ENCODE data around the gene GHITM. TPM values are rescaled to one million over a fixed set of nuclear protein-coding genes. Genes with fewer than 3 reads are reported as not detected.
"Not testable (repeated sequence)": the region's sequence is repeated elsewhere in the genome, so short reads cannot be mapped to it uniquely, and the experiment has no call there.

The GHITM gene
- total and polyA plus RNA-seq, 7 experiments from 2014 or later, result 61.5 to 312 (median 78.7) TPM

DNA sequence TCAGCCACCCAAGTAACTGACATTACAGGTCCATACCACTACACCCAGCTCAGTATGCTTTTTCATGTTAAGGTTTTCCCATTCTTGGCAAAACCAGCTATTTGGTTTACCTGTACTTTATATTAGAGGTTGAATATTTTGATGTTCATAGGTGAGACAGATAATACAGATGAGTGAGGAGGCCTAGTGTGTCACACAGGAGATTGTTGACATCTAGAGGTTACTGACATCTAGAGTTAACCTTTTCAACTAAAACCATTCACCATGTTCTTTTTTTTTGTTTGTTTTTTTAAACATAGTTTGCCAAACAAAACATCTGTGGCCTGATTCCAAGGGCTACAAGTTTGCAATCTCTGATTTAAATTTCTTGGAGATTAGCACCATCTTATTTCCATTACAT, 8.0 kb downstream of the GHITM start:
- H3K9me3 ChIP-seq (ENCODE audit: control insufficient read depth in 2 of 3, low read length in 3 of 3), result no peaks in the 10 kb centered on the region
- H3K27me3 ChIP-seq (ENCODE audit: control insufficient read depth in 2 of 2, insufficient read depth in 2 of 2, low read length in 2 of 2), result no peaks in the 10 kb centered on the region
- intact Hi-C loops (cut with micrococcal nuclease), result loop anchor here in 1 of 2 donors (5.0 kb wide), 2 partner anchors 45 to 390 kb away; partner anchors contain the start of gene CDHR1
- peak overlapping the region in 4 of 9 donors; percentile 2 to 63 (median 52) for H3K27ac Mint-ChIP-seq
- peak overlapping the region; percentile 40 for H3K27ac ChIP-seq (ENCODE audit: low read depth, low read length)
- H3K36me3 ChIP-seq (ENCODE audit: control insufficient read depth in 2 of 3, insufficient read depth in 3 of 3, low read length in 3 of 3), result peaks cover 47 to 84% (median 57%) of the 10 kb centered on the region in 3 experiments
- ATAC-seq (no peak), DNase-seq (no peak)
- H3K9me3 Mint-ChIP-seq, result no peaks in the 10 kb centered on the region
- H3K36me3 Mint-ChIP-seq, result peaks cover 8 to 49% (median 30%) of the 10 kb centered on the region in 5 donors
- H3K4me3 ChIP-seq (ENCODE audit: low read length), result no peak overlapping the region
- no peaks in the 10 kb centered on the region for H3K27me3 Mint-ChIP-seq
- H3K4me3 Mint-ChIP-seq, result no peak overlapping the region
- ChIA-PET CTCF (interaction anchor here (0.7 to 3.7 kb wide), 13 partner anchors 8 to 389 kb away, joined by 3 to 51 read pairs (median 4); partner anchors contain the start of gene GHITM), POLR2A (interaction anchor here (0.6 to 2.6 kb wide), 3 partner anchors 8 to 30 kb away, joined by 3 to 14 read pairs (median 4); partner anchors contain the start of gene GHITM)
- no peaks in the 10 kb centered on the region for H3K4me1 ChIP-seq (ENCODE audit: control insufficient read depth in 2 of 2, insufficient read depth in 2 of 2, low read length in 2 of 2)
- H3K4me1 Mint-ChIP-seq, result peaks cover 0 to 36% (median 26%) of the 10 kb centered on the region in 7 donors

DNA sequence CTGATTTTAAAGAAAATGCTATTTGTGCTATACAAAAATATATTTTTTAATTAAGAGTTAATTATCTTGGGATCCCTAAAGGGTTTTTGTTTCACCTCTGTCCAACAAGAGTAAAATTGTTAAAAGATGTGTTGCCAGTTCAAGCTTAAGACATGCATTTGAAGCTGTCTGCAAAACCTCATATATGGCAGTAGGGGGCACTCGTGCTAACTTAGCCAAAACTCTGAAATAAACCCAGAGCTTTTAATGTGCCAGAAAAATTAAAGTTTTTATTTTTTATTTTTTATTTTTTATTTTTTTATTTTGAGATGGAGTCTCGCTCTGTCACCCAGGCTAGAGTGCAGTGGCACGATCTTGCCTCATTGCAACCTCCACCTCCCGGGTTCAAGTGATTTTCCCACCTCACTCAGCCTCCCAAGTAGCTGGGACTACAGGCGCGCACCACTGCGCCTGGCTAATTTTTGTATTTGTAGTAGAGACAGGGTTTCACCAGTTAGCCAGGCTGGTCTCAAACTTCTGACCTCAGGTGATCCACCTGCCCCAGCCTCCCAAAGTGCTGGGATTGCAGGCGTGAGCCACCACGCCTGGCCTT, 8.8 kb downstream of the GHITM start:
- H3K27me3 ChIP-seq (ENCODE audit: control insufficient read depth in 2 of 2, insufficient read depth in 2 of 2, low read length in 2 of 2); H3K9me3 ChIP-seq (ENCODE audit: control insufficient read depth in 2 of 3, low read length in 3 of 3); H3K4me3 ChIP-seq (ENCODE audit: low read length); H3K9me3 Mint-ChIP-seq; H3K27me3 Mint-ChIP-seq; H3K4me1 ChIP-seq (ENCODE audit: control insufficient read depth in 2 of 2, insufficient read depth in 2 of 2, low read length in 2 of 2); H3K27ac ChIP-seq (ENCODE audit: low read depth, low read length); H3K4me3 Mint-ChIP-seq: not testable (repeated sequence)
- intact Hi-C loops (cut with micrococcal nuclease), result loop anchor here (1.0 to 5.0 kb wide), 6 partner anchors 9 to 389 kb away; partner anchors contain the start of genes GHITM (in 2 of the 2) and CDHR1 (in 1 of the 2)
- ChIA-PET CTCF (interaction anchor here (0.6 to 3.7 kb wide), 15 partner anchors 9 to 389 kb away, joined by 3 to 51 read pairs (median 3); partner anchors contain the start of genes CDHR1 and GHITM), POLR2A (interaction anchor here (0.7 to 2.6 kb wide), 2 partner anchors 9 to 29 kb away, joined by 4 to 14 read pairs; partner anchors contain the start of gene GHITM)
- ATAC-seq, result peak; percentile 91
- H3K36me3 ChIP-seq (ENCODE audit: control insufficient read depth in 2 of 3, insufficient read depth in 3 of 3, low read length in 3 of 3), result peaks cover 47 to 78% (median 55%) of the 10 kb centered on the region in 3 experiments
- Mint-ChIP-seq H3K36me3 (peaks cover 12 to 51% (median 30%) of the 10 kb centered on the region in 5 donors), H3K27ac (peak overlapping the region in 1 of 9 donors; percentile 52), H3K4me1 (peaks cover 0 to 31% (median 22%) of the 10 kb centered on the region in 7 donors)
- peak in 7 of 9 donors; percentile 19 to 50 (median 38) for DNase-seq

DNA sequence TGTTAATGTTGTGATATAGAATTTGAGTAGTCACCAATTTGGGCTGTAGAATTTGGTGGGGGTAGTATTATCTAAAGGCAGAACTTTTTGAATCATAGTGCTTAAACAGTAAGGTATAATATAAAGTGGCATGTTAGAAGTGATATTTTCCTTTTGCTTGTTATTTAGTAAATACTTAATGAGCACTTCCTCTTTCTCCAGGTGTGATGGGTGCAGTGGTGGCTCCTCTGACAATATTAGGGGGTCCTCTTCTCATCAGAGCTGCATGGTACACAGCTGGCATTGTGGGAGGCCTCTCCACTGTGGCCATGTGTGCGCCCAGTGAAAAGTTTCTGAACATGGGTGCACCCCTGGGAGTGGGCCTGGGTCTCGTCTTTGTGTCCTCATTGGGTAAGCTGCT, 10.5 kb downstream of the GHITM start:
- ATAC-seq, result no peak

DNA sequence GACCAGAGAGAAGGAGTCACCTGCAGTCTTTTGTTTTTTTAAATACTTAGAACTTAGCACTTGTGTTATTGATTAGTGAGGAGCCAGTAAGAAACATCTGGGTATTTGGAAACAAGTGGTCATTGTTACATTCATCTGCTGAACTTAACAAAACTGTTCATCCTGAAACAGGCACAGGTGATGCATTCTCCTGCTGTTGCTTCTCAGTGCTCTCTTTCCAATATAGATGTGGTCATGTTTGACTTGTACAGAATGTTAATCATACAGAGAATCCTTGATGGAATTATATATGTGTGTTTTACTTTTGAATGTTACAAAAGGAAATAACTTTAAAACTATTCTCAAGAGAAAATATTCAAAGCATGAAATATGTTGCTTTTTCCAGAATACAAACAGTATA, 13.5 kb downstream of the GHITM start:
- no peaks in the 10 kb centered on the region for H3K4me1 ChIP-seq (ENCODE audit: control insufficient read depth in 2 of 2, insufficient read depth in 2 of 2, low read length in 2 of 2)
- H3K27ac ChIP-seq (ENCODE audit: low read depth, low read length), result no peak overlapping the region
- H3K36me3 ChIP-seq (ENCODE audit: control insufficient read depth in 2 of 3, insufficient read depth in 3 of 3, low read length in 3 of 3), result peaks cover 29 to 50% (median 34%) of the 10 kb centered on the region in 3 experiments
- Mint-ChIP-seq H3K27me3 (no peaks in the 10 kb centered on the region), H3K27ac (peak overlapping the region in 2 of 9 donors; percentile 48 to 54), H3K4me3 (no peak overlapping the region), H3K9me3 (no peaks in the 10 kb centered on the region), H3K4me1 (peaks cover 0 to 15% (median 11%) of the 10 kb centered on the region in 7 donors), H3K36me3 (peaks cover 7 to 40% (median 10%) of the 10 kb centered on the region in 5 donors)
- no peak for ATAC-seq
- H3K27me3 ChIP-seq (ENCODE audit: control insufficient read depth in 2 of 2, insufficient read depth in 2 of 2, low read length in 2 of 2), result no peaks in the 10 kb centered on the region
- no peak overlapping the region for H3K4me3 ChIP-seq (ENCODE audit: low read length)
- no peaks in the 10 kb centered on the region for H3K9me3 ChIP-seq (ENCODE audit: control insufficient read depth in 2 of 3, low read length in 3 of 3)
- intact Hi-C loops (cut with micrococcal nuclease), result no loop called here
- ChIA-PET POLR2A (no interaction called here), CTCF (no interaction called here)
- DNase-seq, result no peak

More for the DNA sequence above, 10.5 kb downstream of the GHITM start:
- H3K27me3 Mint-ChIP-seq, result no peaks in the 10 kb centered on the region
- no peaks in the 10 kb centered on the region for H3K27me3 ChIP-seq (ENCODE audit: control insufficient read depth in 2 of 2, insufficient read depth in 2 of 2, low read length in 2 of 2)
- H3K9me3 Mint-ChIP-seq, result no peaks in the 10 kb centered on the region
- no peak overlapping the region for H3K27ac ChIP-seq (ENCODE audit: low read depth, low read length)
- no peak for DNase-seq
- H3K4me3 ChIP-seq (ENCODE audit: low read length), result no peak overlapping the region
- intact Hi-C loops (cut with micrococcal nuclease), result loop anchor here (2.0 to 5.0 kb wide), 3 partner anchors 42 to 387 kb away; partner anchors contain the start of gene CDHR1 (in 1 of the 2)
- ChIA-PET POLR2A (interaction anchor here (0.7 kb wide), 1 partner anchor 11 kb away, joined by 4 read pairs; the partner anchor contains the start of gene GHITM), CTCF (interaction anchor here (0.6 to 3.7 kb wide), 6 partner anchors 12 to 387 kb away, joined by 3 to 51 read pairs (median 3); no protein-coding TSS in a partner anchor)
- H3K36me3 Mint-ChIP-seq, result peaks cover 12 to 47% (median 26%) of the 10 kb centered on the region in 5 donors
- no peak overlapping the region for H3K4me3 Mint-ChIP-seq
- peaks cover 0 to 24% (median 13%) of the 10 kb centered on the region in 7 donors for H3K4me1 Mint-ChIP-seq
- peak overlapping the region in 4 of 9 donors; percentile 41 to 76 (median 44) for H3K27ac Mint-ChIP-seq
- no peaks in the 10 kb centered on the region for H3K9me3 ChIP-seq (ENCODE audit: control insufficient read depth in 2 of 3, low read length in 3 of 3)
- H3K36me3 ChIP-seq (ENCODE audit: control insufficient read depth in 2 of 3, insufficient read depth in 3 of 3, low read length in 3 of 3), result peaks cover 35 to 68% (median 50%) of the 10 kb centered on the region in 3 experiments
- H3K4me1 ChIP-seq (ENCODE audit: control insufficient read depth in 2 of 2, insufficient read depth in 2 of 2, low read length in 2 of 2), result no peaks in the 10 kb centered on the region

DNA sequence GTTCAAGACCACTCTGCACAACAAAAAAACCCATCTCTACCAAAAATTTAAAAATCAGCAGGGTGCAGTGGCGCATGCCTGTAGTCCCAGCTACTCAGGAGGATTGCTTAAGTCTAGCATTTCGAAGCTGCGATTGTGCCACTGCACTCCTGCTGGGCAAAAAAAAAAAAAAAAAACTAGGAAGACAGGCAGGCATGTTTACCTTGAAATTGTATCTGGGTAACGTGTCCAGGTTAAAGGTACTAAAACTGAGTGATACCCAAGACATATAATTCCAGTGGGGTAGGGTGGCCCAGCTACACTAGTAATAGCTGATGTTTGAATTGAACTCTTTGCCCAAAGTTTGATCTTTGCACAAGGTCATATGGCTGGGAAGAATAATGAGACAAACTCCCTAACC, 16.2 kb downstream of the GHITM start:
- H3K27ac Mint-ChIP-seq, result peak overlapping the region in 1 of 9 donors; percentile 32
- peaks cover 14 to 30% (median 16%) of the 10 kb centered on the region in 3 experiments for H3K36me3 ChIP-seq (ENCODE audit: control insufficient read depth in 2 of 3, insufficient read depth in 3 of 3, low read length in 3 of 3)
- ChIA-PET POLR2A (no interaction called here), CTCF (no interaction called here)
- no peaks in the 10 kb centered on the region for H3K27me3 ChIP-seq (ENCODE audit: control insufficient read depth in 2 of 2, insufficient read depth in 2 of 2, low read length in 2 of 2)
- no peak overlapping the region for H3K27ac ChIP-seq (ENCODE audit: low read depth, low read length)
- H3K36me3 Mint-ChIP-seq, result peaks cover 0 to 24% (median 8%) of the 10 kb centered on the region in 5 donors
- no peaks in the 10 kb centered on the region for H3K9me3 Mint-ChIP-seq
- DNase-seq, result no peak
- intact Hi-C loops (cut with micrococcal nuclease), result no loop called here
- ATAC-seq, result no peak
- peaks cover 0 to 3% (median 0%) of the 10 kb centered on the region in 5 donors for H3K27me3 Mint-ChIP-seq
- no peaks in the 10 kb centered on the region for H3K9me3 ChIP-seq (ENCODE audit: control insufficient read depth in 2 of 3, low read length in 3 of 3)
- no peak overlapping the region for H3K4me3 Mint-ChIP-seq
- H3K4me1 Mint-ChIP-seq, result peaks cover 4 to 22% (median 13%) of the 10 kb centered on the region in 7 donors
- no peak overlapping the region for H3K4me3 ChIP-seq (ENCODE audit: low read length)
- no peaks in the 10 kb centered on the region for H3K4me1 ChIP-seq (ENCODE audit: control insufficient read depth in 2 of 2, insufficient read depth in 2 of 2, low read length in 2 of 2)

DNA sequence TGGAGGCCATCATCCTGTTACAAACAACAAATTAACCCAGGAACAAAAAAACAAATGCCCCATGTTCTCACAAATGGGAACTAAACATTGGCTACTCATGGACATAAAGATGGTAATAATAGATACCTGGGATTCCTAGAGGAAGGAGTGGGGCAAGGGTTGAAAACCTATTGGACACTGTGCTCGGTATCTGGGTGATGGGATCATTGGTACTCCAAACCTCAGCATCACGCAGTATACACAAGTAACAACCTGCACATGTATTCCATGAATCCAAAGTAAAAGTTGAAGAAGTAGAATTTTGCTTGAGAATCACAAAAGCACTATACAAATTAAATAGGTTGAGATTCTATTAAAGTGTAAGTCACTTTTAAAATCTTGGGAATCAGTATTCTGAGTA, 16.7 kb downstream of the GHITM start:
- DNase-seq (no peak), ATAC-seq (no peak)
- Mint-ChIP-seq H3K4me1 (peaks cover 4 to 19% (median 13%) of the 10 kb centered on the region in 7 donors), H3K9me3 (no peaks in the 10 kb centered on the region), H3K27me3 (peaks cover 0 to 4% (median 0%) of the 10 kb centered on the region in 5 donors), H3K27ac (peak overlapping the region in 1 of 9 donors; percentile 50), H3K36me3 (peaks cover 0 to 19% (median 4%) of the 10 kb centered on the region in 5 donors), H3K4me3 (no peak overlapping the region)
- ChIA-PET POLR2A (no interaction called here), CTCF (no interaction called here)
- Histone ChIP-seq H3K36me3 (ENCODE audit: control insufficient read depth in 2 of 3, insufficient read depth in 3 of 3, low read length in 3 of 3) (peaks cover 9 to 25% (median 11%) of the 10 kb centered on the region in 3 experiments), H3K4me1 (ENCODE audit: control insufficient read depth in 2 of 2, insufficient read depth in 2 of 2, low read length in 2 of 2) (no peaks in the 10 kb centered on the region), H3K27ac (ENCODE audit: low read depth, low read length) (no peak overlapping the region), H3K4me3 (ENCODE audit: low read length) (no peak overlapping the region), H3K9me3 (ENCODE audit: control insufficient read depth in 2 of 3, low read length in 3 of 3) (no peaks in the 10 kb centered on the region), H3K27me3 (ENCODE audit: control insufficient read depth in 2 of 2, insufficient read depth in 2 of 2, low read length in 2 of 2) (no peaks in the 10 kb centered on the region)
- intact Hi-C loops (cut with micrococcal nuclease), result loop anchor here in 1 of 2 donors (1.0 kb wide), 1 partner anchor 16 kb away; no protein-coding TSS in a partner anchor

Measured in naive thymus-derived CD4-positive, alpha-beta T cell (primary cell).